K562 (cell line): ENCODE measurements around the gene DRD3. TPM values are rescaled to one million over a fixed set of nuclear protein-coding genes. Genes with fewer than 3 reads are reported as not detected.

Experiments
- MXD1 ChIP-seq: fragments of 250-450 bp; sonication (Bioruptor Pico); IDR thresholded peaks from 2 replicates; pipeline ENCODE4 v1.8.0; 2021; ENCODE audit warnings: borderline replicate concordance, mild to moderate bottlenecking, moderate library complexity; ENCODE audit not compliant: poor library complexity, severe bottlenecking
- ZNF407 ChIP-seq: fragments of 450-650 bp; IDR thresholded peaks from 2 replicates; pipeline ENCODE4 v1.6.1; 2016; ENCODE audit warnings: low read depth
- polyA plus RNA-seq, 8 experiments: library from polyadenylated mRNA; depleted of rRNA in 4 of 8; stranded (reverse) in 5 of 8; unstranded in 3 of 8; fragments of >200 nt; fragmentation: Nextera tagmentation in 2 of 8; fragmentation: Illumina TruSeq in 1 of 8; extraction: Ambion mirVana in 2 of 8; extraction: Trizol in 1 of 8; gene quantifications; 2 replicates each; pipeline versions ENCODE4 v1.2.1 to v1.2.3, GENCODE V29; 2011 to 2014; ENCODE audit warnings: inconsistent platforms in 1 of 8, missing spikeins in 1 of 8
- total RNA-seq, 7 experiments: library from RNA; depleted of rRNA in 6 of 7; stranded (reverse); fragments of >200 nt in 6 of 7; fragmentation: Illumina TruSeq in 2 of 7; extraction: Trizol in 2 of 7; gene quantifications; 2 replicates each; pipeline versions ENCODE4 v1.2.1 to v1.2.3, GENCODE V29; 2011 to 2021; ENCODE audit warnings: low replicate concordance in 1 of 7

DRD3 gene
- total and polyA plus RNA-seq, 9 of the 15 experiments (the other 6 are each of a cell fraction or from before 2014, with no cell fraction given) = not detected

- no peak for TF ChIP-seq MXD1 (CRISPR knock-in tag)
- TF ChIP-seq ZNF407 = no peak
Observed at GRCh38 chr3:114176890-114177289, 2.0 kb downstream of the DRD3 start (continued).
